Measurements from ENCODE around the gene PDILT.

PDILT gene

DNA sequence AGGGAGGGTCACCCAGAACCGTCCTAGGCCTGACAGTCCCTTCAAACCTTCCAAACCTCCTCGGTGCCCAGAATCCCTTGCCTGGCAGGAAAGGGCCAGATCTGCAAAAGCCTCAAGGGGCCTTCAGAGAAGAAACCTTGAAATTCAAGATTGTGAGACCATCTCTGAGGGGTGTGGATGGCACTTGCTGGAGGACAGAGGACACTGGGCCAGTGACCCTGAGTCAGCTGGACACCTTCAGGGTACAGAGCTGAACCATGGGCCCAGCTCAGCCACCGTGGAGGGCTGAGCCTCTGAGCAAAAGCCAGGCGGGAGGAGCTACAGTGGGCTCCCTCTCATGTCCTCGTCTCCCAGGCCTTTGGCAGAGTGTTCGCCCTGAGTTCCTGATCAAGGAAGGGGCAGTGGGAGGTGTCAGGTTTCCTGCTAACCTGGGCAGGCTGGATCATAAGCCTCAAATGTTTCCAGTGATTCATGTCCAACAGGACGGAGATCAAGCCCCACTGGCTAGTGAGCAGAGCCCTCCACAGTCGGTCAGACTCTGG lies 3.0 kb downstream of the PDILT start:
- DNase-seq: no peak

DNA sequence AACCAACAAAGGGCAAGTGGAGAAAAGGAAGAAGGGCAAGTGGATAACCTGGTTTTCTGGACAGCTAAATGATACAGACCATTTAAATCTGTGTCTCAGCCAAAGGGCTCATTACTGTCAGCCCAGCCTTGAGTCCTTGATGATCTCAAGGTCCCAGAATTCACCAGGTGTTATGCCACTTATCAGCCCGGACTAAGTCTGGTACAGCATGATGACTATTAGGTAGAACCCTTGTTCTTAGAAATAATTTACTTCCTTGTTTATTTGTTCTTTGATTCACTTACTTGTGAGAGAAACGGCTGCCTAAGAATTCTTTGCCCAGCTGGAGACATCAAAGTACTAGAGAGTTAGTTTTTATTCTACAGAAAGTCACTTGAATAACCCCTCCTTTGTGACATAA lies 3.5 kb downstream of the PDILT start:
- DNase-seq: no peak

DNA sequence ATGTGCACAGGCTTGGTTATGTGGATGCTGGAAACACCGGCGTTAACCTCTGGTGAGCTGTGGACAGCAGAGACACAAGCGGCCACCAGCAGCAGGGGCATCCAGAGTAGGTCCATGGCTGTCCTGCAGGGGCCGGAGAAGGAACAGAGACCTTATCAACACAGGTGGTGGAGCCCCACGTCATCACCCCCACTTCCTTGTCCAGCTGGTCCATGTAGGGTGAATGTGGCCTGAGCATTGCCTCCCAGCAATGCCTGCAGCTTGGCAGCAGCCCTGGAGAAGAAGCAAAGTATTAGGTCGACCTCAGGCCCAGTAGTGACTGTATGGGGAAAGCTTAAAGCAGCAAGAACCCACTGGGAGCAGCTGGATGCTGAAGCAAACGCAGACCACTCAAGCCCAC lies 5.4 kb downstream of the PDILT start:
- no peak for DNase-seq

DNA sequence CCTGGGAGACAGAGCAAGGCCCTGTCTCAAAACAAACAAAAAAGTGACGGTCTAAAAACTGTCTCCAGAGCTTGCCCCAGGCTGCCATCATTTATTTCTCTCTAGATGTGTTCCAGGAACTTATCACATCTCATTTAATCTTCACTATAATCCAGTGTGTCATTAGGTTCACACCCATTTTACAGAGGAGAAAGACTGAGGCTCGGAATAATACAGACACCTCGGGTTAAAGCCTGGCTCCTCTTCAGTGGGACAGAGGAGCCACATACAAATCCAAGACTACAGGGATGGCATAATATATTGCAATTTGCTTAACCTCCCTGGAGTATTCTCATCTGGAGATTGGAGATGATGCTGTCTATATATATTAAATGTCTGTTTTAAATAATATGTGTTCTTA lies 5.9 kb downstream of the PDILT start:
- DNase-seq: no peak

DNA sequence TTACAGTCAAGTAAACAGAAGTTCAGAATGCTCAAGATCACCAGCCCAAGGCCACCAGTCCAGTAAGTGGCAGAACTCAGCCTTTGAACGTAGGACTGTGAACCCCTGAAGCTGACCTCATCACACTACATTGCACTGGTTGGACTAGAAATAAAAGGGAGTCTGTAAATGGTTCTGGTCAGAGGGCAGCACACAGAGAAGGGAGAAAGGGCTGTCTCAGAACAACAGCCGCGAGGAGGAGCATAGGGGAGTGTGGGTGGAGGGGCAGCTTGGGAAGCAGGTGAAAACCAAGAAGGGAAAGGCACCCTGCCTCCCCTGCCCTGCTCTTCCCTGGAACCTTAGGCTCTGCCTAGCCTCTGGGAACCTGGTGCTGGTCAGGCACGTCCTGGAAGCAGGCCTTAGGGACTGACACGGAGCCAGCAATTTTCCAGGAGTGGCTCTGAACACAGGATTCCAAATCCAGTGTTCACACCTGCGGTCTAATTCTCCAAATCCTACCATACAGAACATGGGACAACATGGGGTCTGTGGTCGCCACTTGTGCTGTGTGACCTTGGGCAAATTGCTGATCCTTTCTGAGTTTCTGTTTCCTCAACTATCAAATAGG lies 7.0 kb downstream of the PDILT start:
- no peak for DNase-seq

DNA sequence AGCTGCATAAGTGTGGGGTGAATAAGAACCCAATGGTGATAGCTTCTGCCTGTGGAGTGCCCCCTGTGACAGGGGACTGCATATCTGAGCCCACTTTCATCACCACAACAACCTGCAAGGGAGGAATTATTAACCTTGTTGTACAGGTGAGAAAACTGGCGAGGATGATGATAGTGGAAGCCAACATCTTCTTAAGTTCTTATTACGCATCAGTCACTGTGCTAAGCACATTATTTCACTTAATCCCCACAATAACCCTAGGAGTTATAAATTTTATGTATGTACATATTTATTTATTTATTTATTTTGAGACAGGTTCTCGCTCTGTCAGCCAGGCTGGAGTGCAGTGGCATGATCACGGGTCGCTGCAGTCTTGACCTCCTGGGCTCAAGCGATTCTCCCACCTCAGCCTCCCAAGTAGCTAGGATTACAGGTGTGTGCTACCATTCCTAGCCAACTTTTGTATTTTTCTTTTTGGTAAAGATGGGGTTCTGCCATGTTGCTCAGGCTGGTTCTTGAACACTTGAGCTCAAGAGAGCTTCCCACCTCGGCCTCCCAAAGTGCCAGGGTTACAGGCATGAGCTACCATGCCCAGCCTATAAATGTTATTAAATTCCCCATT lies 7.6 kb downstream of the PDILT start:
- no peak for DNase-seq

DNA sequence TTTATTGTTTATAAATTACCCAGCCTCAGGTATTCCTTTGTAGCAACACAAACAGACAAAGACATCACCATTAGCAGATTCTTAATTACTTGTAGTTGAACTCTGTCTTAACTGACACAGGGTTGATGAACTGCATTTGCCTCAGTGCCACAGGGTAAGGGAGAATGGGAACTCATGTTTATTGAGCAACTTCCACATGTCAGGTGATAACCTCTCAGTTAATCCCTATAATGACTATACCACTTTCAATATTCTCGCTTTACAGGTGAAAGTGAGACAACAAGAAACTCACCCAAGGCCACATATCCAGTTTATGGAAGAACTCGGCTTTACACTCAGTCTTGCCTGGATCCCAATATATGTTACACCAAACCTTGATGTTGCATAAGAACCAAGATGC lies 8.6 kb downstream of the PDILT start:
- DNase-seq: no peak

DNA sequence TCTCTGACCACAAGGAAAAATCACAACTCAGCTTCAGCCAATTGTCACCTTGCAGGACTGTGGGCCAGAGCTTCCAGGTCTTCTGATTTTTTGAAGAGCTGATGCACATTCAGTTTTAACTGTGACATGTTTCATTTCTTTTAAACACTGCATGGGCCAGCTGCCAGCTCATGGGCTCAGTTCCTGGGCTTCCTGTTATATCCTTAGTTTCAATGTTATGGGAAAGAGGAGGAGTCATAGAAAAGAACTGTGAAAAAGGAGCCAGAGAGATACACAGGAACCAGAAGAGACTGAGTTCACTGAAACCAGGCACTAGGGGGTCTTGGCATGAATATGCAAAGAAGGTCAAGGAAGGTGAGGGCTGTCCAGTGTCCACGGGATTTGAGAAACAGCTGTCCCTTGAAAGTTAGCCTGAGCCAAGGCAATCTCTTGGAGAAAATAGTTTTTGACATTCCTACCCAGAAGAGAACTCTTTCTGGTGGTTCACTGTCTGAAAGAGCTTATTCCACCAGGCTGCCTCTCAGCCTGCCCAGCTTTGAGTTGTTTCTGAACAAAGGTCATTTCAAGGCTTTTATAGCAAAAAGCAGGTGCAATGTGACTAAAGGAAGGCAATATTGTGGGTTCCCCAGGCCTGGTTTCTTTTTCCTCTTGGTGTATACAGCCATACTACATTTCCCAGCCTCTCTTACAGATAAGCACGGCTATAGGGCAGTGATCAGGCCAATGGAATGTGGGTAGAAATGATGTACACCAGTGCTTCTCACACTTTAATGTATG lies 10.5 kb downstream of the PDILT start:
- no peak for DNase-seq

DNA sequence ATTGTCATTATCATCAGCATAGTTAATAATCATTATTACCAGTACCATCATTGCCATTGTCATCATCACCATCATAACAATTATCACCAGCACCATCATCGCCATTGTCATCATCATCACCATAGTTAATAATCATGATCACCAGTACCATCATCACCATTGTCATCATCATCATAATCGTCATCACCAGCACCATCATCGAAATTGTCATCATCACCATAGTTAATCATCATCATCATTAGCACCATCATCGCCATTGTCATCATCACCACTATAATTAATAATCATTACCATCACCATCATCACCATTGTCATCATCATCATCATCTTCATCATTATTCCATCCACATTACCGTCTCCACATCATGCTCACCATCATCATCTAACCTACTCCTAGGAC lies 13.5 kb downstream of the PDILT start:
- no peak for DNase-seq

DNA sequence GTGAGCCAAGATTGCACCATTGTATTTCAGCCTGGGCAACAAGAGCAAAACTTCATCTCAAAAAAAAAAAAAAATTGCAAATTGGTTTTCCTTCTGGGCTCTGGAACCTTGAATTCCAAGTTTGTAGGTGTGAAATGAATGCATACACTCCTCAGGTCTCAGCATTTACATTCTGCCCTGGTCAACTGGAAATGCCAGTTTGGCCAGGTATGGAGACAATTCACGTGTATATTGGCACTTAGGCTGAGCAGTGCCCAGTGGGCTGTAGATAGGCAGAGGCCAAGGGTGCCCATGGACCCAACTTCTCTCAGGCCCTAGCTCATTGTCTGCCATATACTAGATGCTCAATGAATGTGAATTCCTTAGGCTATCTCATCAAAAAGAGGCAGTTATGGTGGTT lies 15.7 kb downstream of the PDILT start:
- DNase-seq: no peak

DNA sequence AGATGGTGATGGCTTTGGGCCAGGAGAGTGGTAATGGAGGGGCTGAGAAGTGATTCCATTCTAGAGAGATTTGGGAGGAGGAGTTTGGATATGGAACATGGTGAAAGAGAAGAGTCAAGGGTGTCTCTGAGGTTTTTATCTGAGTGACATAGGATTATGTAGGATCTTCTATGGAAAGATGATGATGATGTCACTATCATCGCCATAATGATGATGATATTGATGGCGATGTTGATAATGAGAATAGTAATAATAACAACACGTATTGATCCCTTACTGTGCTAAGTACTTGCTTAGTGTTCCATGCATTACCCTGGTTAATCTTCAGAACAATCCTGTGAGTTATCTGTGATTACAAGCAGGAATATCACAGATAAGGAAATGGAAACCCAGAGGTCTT lies 16.6 kb downstream of the PDILT start:
- DNase-seq: no peak

DNA sequence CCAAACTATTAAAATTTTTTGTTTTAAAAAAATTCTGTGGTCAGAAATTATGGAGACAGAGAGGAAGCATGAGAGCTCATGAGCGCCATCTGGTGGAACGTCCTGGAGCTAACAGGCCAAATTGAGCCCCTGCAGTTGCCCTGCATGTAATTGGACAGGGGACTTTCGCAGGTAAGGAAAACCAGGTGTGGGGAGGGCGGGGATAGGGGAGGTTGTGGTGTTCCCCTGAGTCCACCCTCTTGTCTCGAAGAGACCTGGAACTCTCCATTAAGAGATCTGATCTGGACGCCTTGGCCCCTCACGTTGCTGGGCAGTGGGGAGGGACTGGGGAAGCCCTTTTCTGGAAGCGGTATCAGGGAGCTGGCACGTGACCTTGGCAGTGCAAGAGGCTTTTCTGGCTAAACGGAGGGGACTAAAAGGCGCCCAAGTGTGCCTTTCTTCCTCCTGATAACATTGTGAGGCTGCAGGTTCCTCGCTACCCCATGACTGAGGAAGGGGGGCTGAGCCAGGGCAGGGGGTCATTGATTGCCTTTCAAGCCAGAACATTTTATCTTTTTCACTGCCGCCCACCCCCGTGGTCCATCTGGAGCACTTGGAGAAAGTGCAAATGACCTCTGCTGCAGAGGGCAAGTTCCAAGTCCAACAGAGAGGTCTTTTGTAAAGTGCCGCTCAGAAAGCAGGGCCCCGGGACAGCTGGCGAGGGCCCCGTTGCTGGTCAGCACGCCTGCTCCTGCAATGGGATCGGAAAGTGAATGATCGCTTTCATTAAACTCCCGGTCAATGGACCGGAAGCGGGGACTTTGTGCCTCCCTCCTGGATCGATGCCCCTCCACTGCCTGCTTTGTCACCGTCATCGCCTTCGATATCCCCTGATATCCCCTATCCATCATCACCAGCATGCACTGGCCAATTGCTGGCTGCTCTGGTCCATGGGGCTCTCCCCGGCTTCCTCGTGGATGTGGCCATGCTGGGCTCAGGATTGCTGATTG lies 18.4 kb downstream of the PDILT start:
- peak; percentile 44 for DNase-seq

DNA sequence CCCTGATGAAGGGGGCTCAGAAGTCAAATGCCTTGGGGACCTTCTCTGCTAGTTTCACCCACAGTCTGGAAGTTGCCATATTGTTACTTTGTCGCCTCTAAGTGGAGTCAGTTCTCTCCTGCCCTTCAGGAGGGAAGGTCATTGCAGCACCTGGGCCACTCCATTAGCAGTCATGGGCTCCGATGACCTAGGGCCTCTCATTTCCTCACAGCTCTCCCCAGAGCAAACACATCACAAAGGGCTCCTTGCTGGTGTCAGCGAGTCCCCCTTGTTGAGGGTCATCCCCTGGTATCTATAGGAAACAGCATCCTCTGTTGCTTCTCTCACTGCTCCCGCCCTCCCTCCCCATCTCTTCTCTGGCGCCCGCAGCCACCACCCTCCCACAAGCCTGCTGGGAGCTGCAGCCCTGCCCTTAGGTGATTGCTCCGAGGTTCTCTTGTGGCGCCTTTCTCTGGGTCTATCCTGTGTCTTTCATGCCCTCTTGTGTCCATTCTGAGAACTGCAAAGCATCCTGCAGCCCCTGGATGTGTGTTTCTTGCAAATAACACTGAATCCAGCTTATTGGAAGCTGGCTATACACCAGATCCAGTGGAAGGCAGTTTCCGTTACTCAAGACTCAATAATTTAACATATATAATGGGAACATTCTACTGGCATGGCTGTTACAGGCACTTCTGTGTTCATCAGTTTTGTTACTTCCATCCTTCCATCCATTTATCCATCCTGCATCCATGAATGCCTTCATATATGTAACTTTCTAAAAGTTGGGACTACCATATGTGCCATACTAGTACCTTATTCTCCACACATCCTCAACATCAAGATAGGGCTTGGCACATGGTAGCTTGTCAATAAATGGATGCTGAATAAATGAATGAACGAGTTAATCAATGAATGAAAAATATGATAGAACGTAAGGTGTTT lies 21.2 kb downstream of the PDILT start:
- peak; percentile 47 for DNase-seq

DNA sequence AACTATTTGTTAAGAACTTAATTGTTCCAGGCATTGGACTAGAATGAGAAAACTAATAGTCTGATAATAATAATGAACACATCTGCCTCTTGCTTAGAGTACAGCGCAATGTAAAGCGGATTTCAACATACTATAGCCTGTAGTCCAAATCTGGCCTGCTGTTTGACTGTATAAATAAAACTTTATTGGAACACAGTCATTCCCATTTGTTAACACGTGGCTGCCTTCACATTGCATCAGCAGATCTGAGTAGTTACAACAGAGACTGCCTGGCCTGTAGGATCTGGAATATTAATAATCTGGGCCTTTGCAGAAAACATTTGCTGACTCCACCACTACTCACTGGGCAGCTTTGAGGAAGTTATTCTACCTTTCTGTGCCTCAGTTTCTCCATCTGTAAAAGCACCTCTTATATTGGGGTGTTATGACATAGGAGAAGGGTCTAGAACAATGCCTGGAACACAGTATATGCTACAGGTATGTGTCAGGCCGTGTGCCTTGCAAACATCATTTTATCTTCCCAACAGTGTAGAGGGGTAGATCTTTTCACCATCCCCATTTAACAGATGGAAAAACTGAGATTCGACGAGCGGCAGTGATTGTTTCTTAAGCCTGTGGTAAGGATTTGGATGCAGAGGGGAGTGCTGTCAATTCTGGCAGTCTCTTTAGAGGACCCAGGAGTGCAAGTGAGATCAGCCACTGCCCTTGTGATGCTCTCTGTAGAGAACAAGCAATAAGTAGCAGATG lies 22.2 kb downstream of the PDILT start:
- DNase-seq: no peak

DNA sequence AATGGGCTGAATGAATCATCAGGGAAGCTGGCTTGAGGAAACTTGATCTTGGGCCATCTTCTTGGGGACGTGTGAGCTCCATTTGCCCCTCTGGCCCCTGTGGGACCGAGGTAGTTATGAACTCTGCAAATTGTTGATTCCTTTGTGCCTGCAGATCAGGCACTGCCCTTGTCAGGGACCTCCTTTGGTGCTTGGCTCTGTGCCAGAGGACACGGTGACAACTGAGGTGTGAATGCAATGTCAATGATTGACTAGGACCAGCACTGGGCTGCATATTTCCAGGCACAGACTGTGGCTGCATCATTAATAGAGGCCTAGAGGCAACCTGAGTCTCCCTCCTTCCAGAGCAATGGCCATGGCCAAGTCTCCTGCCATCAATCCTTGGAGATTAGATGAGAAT lies 23.8 kb downstream of the PDILT start:
- DNase-seq: no peak

DNA sequence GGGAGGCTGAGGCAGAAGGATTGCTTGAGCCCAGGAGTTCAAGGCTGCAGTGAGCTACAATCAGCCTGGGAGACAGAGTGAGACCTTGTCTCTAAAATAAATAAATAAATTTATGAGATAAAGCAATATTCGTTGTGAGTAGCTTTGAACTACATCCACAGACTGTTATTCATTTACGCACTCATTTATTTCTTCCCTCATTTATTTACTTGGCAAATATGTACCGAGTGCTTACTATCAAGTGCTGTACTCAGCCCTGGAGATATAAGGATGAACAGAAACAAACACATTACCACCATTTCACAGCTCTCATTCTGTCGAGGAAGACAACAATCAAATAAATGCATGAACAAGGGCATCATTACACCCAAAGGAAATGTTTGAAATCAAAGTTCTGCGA lies 27.4 kb downstream of the PDILT start:
- DNase-seq: no peak

DNA sequence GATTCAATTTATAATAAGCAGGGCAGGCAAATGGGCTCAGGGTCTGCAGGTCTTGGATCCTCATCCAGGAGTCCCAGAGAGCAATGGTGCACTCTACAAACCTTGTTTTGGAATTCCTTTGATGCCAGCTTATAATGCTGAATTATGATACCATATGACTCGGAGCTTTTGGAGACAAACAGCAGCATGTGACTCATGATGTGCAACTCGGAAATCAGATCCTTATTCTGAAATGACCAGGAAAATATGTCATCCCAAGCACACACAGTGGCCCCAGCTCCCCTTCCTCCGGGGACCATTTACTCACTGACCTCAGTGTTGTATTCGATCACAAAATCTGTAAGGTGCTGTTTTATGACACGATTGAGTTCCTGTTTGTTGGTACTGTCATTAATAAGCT lies 31.8 kb downstream of the PDILT start:
- DNase-seq: no peak

DNA sequence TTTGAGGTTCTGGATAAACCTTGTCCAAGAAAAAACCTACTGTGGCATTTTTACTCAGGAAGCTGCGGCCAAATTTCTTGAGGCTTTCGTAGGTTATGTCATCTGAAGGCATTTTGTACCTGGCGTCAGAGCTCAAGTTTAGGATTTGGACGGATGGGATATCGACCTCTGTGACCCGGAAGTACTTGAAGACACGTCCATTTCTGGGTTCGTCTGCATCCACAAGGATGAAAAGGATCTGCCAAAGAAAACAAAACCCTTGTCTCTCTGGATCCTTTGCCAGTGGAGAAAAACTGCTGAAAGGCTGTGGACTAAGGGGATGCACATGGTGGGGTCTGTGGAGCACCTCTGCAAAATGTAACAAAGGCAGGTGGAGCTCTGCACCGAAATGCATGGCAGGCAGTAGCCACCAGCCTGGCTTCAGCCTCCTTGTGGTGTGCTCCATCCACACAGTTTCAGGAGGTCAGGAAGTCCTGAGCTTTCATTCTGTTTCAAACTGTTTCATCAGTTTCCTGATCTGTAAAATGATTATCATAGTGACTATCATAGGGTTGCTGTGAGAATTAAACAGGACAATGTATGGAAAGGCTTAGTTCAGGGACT lies 35.0 kb downstream of the PDILT start:
- DNase-seq: no peak

DNA sequence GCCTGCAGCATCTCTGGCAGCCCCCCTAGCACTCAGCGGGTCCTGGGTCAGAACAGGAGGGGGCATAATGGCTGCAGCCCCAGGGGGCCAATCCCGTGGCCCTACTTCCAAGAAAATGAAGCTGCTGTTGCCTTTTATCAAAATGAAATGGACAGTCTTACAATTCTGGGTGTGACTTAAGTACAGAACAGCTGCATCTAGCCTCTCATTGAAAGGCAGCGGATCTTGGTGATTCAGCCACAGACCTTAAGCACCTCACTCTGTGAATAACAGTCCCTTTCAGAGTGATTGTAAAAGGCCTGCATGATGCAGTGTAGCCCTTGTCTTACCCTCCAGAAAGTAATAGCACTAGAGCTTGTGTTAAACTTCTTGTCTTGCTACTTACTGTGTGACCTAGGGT lies 40.5 kb downstream of the PDILT start:
- no peak for DNase-seq

DNA sequence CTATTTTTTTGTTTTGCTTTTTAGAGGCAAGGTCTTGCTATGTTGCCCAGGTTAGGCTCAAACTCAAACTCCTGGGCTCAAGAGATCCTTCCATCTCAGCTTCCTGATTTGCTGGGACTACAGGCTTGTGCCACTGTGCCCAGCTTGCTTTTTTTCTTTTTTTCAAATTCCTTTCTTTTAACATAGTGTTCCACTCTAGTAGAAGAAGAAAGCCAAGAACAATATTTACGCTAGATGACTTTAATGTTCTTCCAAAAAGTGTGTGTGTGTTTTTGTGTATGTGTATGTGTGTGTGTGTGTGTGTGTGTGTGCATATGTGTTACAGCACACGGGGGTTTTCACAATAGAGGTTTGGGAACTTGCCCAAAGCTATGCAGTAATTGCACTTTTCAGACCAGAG lies 41.3 kb downstream of the PDILT start:
- no peak for DNase-seq

DNA sequence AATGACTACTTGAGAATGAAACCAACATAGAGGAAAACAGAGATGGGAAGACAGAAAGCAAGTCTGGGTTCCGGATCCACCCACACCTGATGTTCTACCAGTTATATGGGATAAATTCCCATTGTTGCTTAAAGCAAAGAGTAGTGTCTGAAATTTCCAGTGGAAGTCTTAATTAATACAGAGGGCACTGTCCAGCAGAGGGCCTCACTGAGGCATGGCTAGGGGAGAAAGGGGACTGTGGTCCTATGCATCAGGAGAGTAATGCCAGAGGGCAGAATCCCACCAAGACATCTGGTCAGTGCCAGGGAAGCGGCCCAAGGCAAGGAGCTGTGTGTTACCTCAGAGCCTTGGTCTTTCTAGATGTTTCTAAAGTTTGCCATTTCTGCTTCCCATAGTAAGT lies 44.5 kb downstream of the PDILT start:
- DNase-seq: no peak

All from stimulated activated CD4-positive, alpha-beta T cell treated with anti-CD3 and anti-CD28 coated beads, Interleukin-1b, Interleukin-23, amount 100 ng/mL, for 48 hours (primary cell).